B cell (primary cell): ENCODE results near the gene A2ML1.

ENCODE experiments used
- EZH2 ChIP-seq: IDR thresholded peaks from 2 replicates; pipeline ENCODE4 v1.6.1; 2012; ENCODE audit warnings: borderline replicate concordance, low read depth, mild to moderate bottlenecking, moderate library complexity, low read length; ENCODE audit not compliant: insufficient read depth, poor library complexity, severe bottlenecking
- TF ChIP-seq, protein P1 (sequence below): fragments of 200-600 bp; IDR thresholded peaks from one replicate; pipeline ENCODE4 v1.8.0; 2022; ENCODE audit warnings: antibody characterized with exemption, mild to moderate bottlenecking

DNA sequence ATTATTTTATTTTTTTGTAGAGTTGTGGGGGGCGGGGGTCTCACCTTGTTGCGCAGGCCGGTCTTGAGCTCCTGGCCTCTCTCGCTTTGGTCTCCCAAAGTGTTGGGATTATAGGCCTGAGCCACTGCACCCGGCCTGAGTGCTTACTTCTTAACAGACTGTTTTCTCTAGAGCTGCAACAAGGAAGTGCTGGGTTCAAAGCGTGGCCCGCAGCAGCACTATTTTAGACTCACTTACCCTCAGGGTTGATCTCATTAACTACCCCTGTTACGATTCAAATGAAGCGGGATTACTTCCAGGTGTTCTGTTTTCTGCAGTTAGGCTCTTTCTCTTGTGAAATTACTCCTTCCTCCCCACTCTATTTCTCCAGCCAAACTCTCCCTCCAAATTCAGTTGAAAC is 8.7 kb downstream of the A2ML1 start:
- TF ChIP-seq, protein P1, sequence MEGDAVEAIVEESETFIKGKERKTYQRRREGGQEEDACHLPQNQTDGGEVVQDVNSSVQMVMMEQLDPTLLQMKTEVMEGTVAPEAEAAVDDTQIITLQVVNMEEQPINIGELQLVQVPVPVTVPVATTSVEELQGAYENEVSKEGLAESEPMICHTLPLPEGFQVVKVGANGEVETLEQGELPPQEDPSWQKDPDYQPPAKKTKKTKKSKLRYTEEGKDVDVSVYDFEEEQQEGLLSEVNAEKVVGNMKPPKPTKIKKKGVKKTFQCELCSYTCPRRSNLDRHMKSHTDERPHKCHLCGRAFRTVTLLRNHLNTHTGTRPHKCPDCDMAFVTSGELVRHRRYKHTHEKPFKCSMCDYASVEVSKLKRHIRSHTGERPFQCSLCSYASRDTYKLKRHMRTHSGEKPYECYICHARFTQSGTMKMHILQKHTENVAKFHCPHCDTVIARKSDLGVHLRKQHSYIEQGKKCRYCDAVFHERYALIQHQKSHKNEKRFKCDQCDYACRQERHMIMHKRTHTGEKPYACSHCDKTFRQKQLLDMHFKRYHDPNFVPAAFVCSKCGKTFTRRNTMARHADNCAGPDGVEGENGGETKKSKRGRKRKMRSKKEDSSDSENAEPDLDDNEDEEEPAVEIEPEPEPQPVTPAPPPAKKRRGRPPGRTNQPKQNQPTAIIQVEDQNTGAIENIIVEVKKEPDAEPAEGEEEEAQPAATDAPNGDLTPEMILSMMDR: no peak
- TF ChIP-seq EZH2: no peak
